Esophagus squamous epithelium (tissue), 5 donors: ENCODE results near the gene SCN4B. TPM values are rescaled to one million over a fixed set of nuclear protein-coding genes. Genes with fewer than 3 reads are reported as not detected.

Experiments used
- DNase-seq: peaks from one replicate; lab custom pipeline; 2025; lab: John Stamatoyannopoulos, UW
- H3K27ac ChIP-seq, 4 donors: fragments of 200-600 bp; sonication (generic); one replicate each; pipeline ENCODE4 v1.5.1; 2016 to 2019; ENCODE audit warnings: mild to moderate bottlenecking in 1 of 4
- H3K27me3 ChIP-seq, 4 donors: fragments of 200-600 bp; sonication (generic); 1 replicate in 3 of 4; 2 replicates in 1 of 4; pipeline versions ENCODE4 v1.5.1 to v1.6.0; 2017 to 2021; ENCODE audit warnings: antibody characterized with exemption in 1 of 4
- H3K36me3 ChIP-seq, 3 donors: fragments of 200-600 bp; sonication (generic); one replicate each; pipeline ENCODE4 v1.5.1; 2016 to 2019
- H3K4me1 ChIP-seq, 3 donors: fragments of 200-600 bp; sonication (generic); one replicate each; pipeline ENCODE4 v1.5.1; 2017 to 2019
- H3K4me3 ChIP-seq, 4 donors: fragments of 200-600 bp; sonication (generic); 1 replicate in 3 of 4; 2 replicates in 1 of 4; pipeline ENCODE4 v1.5.1; 2016 to 2019; ENCODE audit warnings: mild to moderate bottlenecking in 2 of 4, moderate library complexity in 1 of 4
- H3K9me3 ChIP-seq, 3 donors: fragments of 200-600 bp; sonication (generic); one replicate each; pipeline ENCODE4 v1.5.1; 2016 to 2019
- POLR2A ChIP-seq, 4 donors: fragments of 450-650 bp; IDR thresholded peaks; one replicate each; pipeline ENCODE4 v1.6.1; 2017; ENCODE audit warnings: antibody characterized with exemption in 4 of 4, mild to moderate bottlenecking in 4 of 4, moderate library complexity in 3 of 4
- WGBS, 2 donors: methylation state at CpG; one replicate each; pipeline ENCODE4 v1.1.5; 2018; 5-methylcytosine and 5-hydroxymethylcytosine counted together
- intact Hi-C: fragments of 100-400 bp; cut with DNase I; formaldehyde crosslinking; loops from one replicate; pipeline ENCODE4 v1.15.0; 2022
- total RNA-seq, 4 donors: library from RNA; depleted of rRNA; stranded (reverse); fragments of >200 nt; gene quantifications; one replicate each; pipeline ENCODE4 v1.1.0, GENCODE V29; 2016
- TF ChIP-seq, protein P1 (sequence below), 6 experiments: fragments of 450-650 bp in 4 of 6; fragments of 200-600 bp in 2 of 6; sonication (generic) in 2 of 6; IDR thresholded peaks; one replicate each; pipeline ENCODE4 v1.5.1; 2016 to 2019; ENCODE audit warnings: antibody characterized with exemption in 6 of 6, mild to moderate bottlenecking in 4 of 6, moderate library complexity in 4 of 6
- donor health status: DM: yes; HTN: yes; CAD: no.

SCN4B gene
- total RNA-seq, 4 donors from 2014 or later: 0.87 to 4.2 (median 1.3) TPM

DNA sequence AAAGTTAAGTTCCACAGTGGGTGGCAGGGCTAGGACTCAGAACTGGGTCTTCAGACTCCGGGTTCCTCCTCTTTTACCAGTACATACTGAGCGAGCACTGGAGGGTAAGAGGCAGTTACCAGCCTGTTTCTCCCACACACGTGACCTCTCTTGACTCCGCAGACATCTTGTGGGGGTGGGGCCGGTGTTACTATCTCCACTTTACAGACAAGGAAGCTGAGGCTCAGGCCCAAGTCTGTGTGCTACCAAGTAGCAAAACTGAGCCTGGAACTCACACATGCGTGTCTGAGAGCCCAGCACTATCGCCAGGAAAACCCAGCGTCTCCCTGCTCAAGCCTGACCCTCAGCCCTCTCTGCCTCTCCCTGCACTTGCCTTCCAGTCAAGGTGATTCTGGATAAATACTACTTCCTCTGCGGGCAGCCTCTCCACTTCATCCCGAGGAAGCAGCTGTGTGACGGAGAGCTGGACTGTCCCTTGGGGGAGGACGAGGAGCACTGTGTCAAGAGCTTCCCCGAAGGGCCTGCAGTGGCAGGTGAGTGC lies 49.8 kb downstream of the SCN4B start:
- Histone ChIP-seq H3K4me3 (no peak overlapping the region), H3K4me1 (no peaks in the 10 kb centered on the region), H3K36me3 (peaks cover 0 to 99% (median 5%) of the 10 kb centered on the region in 3 donors), H3K27me3 (no peaks in the 10 kb centered on the region), H3K27ac (no peak overlapping the region), H3K9me3 (no peaks in the 10 kb centered on the region)
- no peak for TF ChIP-seq POLR2A (IDR thresholded peaks at IDR 0.05)
- TF ChIP-seq, protein P1, sequence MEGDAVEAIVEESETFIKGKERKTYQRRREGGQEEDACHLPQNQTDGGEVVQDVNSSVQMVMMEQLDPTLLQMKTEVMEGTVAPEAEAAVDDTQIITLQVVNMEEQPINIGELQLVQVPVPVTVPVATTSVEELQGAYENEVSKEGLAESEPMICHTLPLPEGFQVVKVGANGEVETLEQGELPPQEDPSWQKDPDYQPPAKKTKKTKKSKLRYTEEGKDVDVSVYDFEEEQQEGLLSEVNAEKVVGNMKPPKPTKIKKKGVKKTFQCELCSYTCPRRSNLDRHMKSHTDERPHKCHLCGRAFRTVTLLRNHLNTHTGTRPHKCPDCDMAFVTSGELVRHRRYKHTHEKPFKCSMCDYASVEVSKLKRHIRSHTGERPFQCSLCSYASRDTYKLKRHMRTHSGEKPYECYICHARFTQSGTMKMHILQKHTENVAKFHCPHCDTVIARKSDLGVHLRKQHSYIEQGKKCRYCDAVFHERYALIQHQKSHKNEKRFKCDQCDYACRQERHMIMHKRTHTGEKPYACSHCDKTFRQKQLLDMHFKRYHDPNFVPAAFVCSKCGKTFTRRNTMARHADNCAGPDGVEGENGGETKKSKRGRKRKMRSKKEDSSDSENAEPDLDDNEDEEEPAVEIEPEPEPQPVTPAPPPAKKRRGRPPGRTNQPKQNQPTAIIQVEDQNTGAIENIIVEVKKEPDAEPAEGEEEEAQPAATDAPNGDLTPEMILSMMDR (IDR thresholded peaks at IDR 0.05): no peak
- 75 to 76% methylated on average over 4 to 9 of the region's 13 CpGs for WGBS, 2 donors
- no peak for DNase-seq
- intact Hi-C loops: no loop called here

DNA sequence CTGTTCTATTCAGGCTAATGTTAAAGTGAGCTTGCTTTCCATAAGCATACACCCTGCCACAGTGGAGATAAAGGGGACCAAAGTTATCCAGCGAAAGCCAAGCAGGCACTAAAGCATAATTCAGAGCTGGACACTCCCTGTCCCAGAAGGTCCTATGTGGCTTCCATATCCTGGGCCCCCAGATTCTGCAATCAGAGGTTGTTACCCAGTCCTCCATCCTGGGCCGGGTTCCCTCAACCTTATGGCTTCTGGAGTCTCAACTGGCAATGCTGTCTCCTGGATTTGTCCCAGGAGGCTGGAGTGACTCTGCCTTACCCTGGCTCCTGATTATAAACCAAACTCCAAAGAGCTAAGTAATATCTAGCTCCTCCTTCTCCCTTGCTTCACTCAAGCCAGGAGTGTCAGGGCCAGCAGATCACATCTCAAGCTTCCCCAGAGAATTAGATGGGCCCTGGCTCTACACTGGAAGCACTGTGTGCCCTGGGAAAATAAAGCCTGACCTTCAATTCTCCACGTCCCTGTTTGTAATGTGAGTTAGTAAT lies 51.9 kb downstream of the SCN4B start:
- H3K36me3 ChIP-seq: peaks cover 5 to 95% (median 10%) of the 10 kb centered on the region in 3 donors
- 60 to 70% methylated on average over 2 to 3 of the region's 3 CpGs for WGBS, 2 donors
- intact Hi-C loops: no loop called here
- no peak overlapping the region for H3K27ac ChIP-seq
- DNase-seq: no peak
- H3K9me3 ChIP-seq: no peaks in the 10 kb centered on the region
- H3K27me3 ChIP-seq: no peaks in the 10 kb centered on the region
- TF ChIP-seq, protein P1 (IDR thresholded peaks at IDR 0.05): no peak
- TF ChIP-seq POLR2A (IDR thresholded peaks at IDR 0.05): no peak
- H3K4me1 ChIP-seq: no peaks in the 10 kb centered on the region
- no peak overlapping the region for H3K4me3 ChIP-seq

DNA sequence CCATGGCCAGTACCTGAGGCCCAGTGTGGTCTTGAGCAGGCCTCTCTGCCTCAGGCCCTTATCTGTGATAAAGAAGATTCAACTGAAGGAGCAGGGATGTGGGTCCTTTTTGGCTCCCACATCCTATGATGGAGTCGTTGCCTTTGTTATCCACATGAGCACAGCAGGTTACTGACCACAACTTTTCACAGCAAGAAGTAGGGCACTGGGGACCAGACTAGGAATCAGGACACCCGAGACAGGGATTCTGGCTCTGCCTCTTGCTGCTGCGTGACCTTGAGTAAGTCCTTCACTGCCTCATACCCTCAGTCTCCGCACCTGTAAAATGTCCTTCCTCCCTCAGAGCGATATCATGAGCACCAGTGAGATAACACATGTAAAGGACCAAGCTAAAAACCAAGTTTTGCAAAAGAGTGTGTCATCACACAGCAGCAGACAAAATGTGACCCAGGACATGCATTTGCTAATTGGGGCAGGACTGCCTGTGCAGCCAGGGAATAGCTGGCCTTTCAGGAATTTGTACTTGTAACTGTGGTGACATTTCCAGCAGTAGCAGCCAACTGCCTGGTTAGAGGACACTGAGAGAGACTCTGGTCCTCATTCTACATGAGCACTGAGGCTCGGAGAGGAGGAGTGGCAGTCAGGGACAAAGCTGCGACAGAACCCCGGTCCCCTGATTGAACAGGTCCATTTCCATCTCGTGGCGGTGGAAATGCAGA lies 52.6 kb downstream of the SCN4B start:
- Histone ChIP-seq H3K4me3 (no peak overlapping the region), H3K4me1 (no peaks in the 10 kb centered on the region), H3K36me3 (peaks cover 9 to 95% (median 17%) of the 10 kb centered on the region in 3 donors), H3K27me3 (no peaks in the 10 kb centered on the region), H3K27ac (no peak overlapping the region), H3K9me3 (no peaks in the 10 kb centered on the region)
- intact Hi-C loops: no loop called here
- no peak for DNase-seq
- WGBS, 2 donors: 83 to 86% methylated on average over 10 of the region's 10 CpGs
- TF ChIP-seq, protein P1 (IDR thresholded peaks at IDR 0.05): no peak
- TF ChIP-seq POLR2A (IDR thresholded peaks at IDR 0.05): no peak

DNA sequence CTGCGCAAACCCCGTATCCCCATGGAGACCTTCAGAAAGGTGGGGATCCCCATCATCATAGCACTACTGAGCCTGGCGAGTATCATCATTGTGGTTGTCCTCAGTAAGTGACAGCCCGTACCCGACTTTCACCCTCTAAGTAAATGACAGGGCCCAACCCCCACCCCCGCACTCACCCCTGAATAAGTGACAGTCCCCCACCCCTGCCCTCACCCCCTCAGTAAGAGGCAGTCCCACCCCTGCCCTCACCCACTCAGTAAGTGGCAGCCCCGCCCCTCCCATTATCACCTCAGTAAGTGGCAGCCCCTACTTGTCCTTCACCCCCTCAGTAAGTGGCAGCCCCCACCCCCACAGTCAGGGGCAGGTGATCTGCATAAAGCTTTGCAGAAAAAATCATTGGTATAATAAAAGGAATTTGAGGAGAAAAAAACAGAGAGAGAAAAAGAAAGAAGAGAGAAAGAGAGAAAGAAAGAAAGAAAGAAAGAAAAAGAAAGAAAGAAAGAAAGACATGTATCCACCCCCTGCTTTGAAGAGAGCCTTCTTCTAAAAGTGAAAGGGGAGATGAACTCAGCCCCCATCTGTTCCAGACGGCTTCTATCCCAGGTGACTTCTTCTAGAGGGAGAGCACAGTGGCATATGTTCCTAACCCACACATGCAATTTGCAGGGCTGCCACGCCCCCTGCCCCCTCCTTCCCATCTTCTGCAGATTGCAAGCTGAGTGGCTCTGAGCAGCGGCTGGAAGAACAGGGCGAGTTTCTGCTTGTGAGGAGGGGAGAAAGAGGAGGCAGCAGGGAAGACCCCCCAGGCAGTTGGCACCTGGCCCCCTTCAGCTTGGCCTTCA lies 53.4 kb downstream of the SCN4B start:
- H3K27ac ChIP-seq: no peak overlapping the region
- intact Hi-C loops: no loop called here
- no peaks in the 10 kb centered on the region for H3K9me3 ChIP-seq
- no peaks in the 10 kb centered on the region for H3K27me3 ChIP-seq
- TF ChIP-seq, protein P1 (IDR thresholded peaks at IDR 0.05): no peak
- TF ChIP-seq POLR2A (IDR thresholded peaks at IDR 0.05): no peak
- H3K36me3 ChIP-seq: peaks cover 9 to 95% (median 19%) of the 10 kb centered on the region in 3 donors
- DNase-seq: no peak
- H3K4me3 ChIP-seq: no peak overlapping the region
- H3K4me1 ChIP-seq: no peaks in the 10 kb centered on the region
- 59 to 63% methylated on average over 8 of the region's 11 CpGs for WGBS, 2 donors
